ENCODE measurements around the gene CDC42. TPM values are rescaled to one million over a fixed set of nuclear protein-coding genes. Genes with fewer than 3 reads are reported as not detected.

CDC42 gene
- total RNA-seq, 4 donors from 2014 or later = 120 to 187 (median 171) TPM

- H3K27ac ChIP-seq = no peak overlapping the region
- WGBS, 2 donors = 70 to 77% methylated on average over 2 of the region's 2 CpGs
- peaks cover 0 to 7% (median 0%) of the 10 kb centered on the region in 3 donors for H3K36me3 ChIP-seq
- no peaks in the 10 kb centered on the region for H3K9me3 ChIP-seq
- no peaks in the 10 kb centered on the region for H3K27me3 ChIP-seq
- H3K4me3 ChIP-seq = no peak overlapping the region
- peaks cover 0 to 84% (median 38%) of the 10 kb centered on the region in 4 donors for H3K4me1 ChIP-seq
- DNase-seq (ENCODE audit: low spot score in 2 of 2) = no peak
- no peak for TF ChIP-seq POLR2A (IDR thresholded peaks at IDR 0.05)
- no peak for TF ChIP-seq EP300 (IDR thresholded peaks at IDR 0.05)
- no peak for TF ChIP-seq CTCF (IDR thresholded peaks at IDR 0.05)
Measured at GRCh38 chr1:22071511-22071910, 19.0 kb downstream of the CDC42 start.

GRCh38 chr1:22074803-22075202 is 22.3 kb downstream of the CDC42 start:
- 12 to 25% methylated on average over 1 of the region's 1 CpG for WGBS, 2 donors
- TF ChIP-seq POLR2A (IDR thresholded peaks at IDR 0.05) (no peak), CTCF (IDR thresholded peaks at IDR 0.05) (no peak), EP300 (IDR thresholded peaks at IDR 0.05) (no peak)

GRCh38 chr1:22075718-22076117 is 23.2 kb downstream of the CDC42 start:
- 37 to 49% methylated on average over 2 of the region's 2 CpGs for WGBS, 2 donors
- H3K4me3 ChIP-seq = no peak overlapping the region
- H3K4me1 ChIP-seq = peaks cover 0 to 90% (median 32%) of the 10 kb centered on the region in 4 donors
- H3K36me3 ChIP-seq = peaks cover 0 to 25% (median 0%) of the 10 kb centered on the region in 3 donors
- H3K9me3 ChIP-seq = no peaks in the 10 kb centered on the region
- no peak for TF ChIP-seq POLR2A (IDR thresholded peaks at IDR 0.05)
- TF ChIP-seq EP300 (IDR thresholded peaks at IDR 0.05) = no peak
- no peak for TF ChIP-seq CTCF (IDR thresholded peaks at IDR 0.05)
- no peaks in the 10 kb centered on the region for H3K27me3 ChIP-seq
- H3K27ac ChIP-seq = no peak overlapping the region
- DNase-seq (ENCODE audit: low spot score in 2 of 2) = no peak

More at GRCh38 chr1:22074803-22075202, 22.3 kb downstream of the CDC42 start:
- H3K4me1 ChIP-seq = peaks cover 0 to 85% (median 32%) of the 10 kb centered on the region in 4 donors
- H3K27ac ChIP-seq = no peak overlapping the region
- H3K27me3 ChIP-seq = no peaks in the 10 kb centered on the region
- no peak for DNase-seq (ENCODE audit: low spot score in 2 of 2)
- H3K4me3 ChIP-seq = no peak overlapping the region
- H3K36me3 ChIP-seq = peaks cover 0 to 18% (median 0%) of the 10 kb centered on the region in 3 donors
- H3K9me3 ChIP-seq = no peaks in the 10 kb centered on the region

- H3K27me3 ChIP-seq = no peaks in the 10 kb centered on the region
- no peak overlapping the region for H3K4me3 ChIP-seq
- no peak for TF ChIP-seq EP300 (IDR thresholded peaks at IDR 0.05)
- H3K9me3 ChIP-seq = no peaks in the 10 kb centered on the region
- peaks cover 0 to 97% (median 32%) of the 10 kb centered on the region in 4 donors for H3K4me1 ChIP-seq
- no peak overlapping the region for H3K27ac ChIP-seq
- WGBS, 2 donors = 86 to 90% methylated on average over 3 of the region's 3 CpGs
- no peak for DNase-seq (ENCODE audit: low spot score in 2 of 2)
- peaks cover 0 to 31% (median 0%) of the 10 kb centered on the region in 3 donors for H3K36me3 ChIP-seq
Measured at GRCh38 chr1:22076346-22076745, 23.8 kb downstream of the CDC42 start.

- DNase-seq (ENCODE audit: low spot score in 2 of 2) = no peak
- Histone ChIP-seq H3K36me3 (peaks cover 0 to 43% (median 5%) of the 10 kb centered on the region in 3 donors), H3K4me3 (no peak overlapping the region), H3K27me3 (no peaks in the 10 kb centered on the region), H3K4me1 (peaks cover 0 to 98% (median 25%) of the 10 kb centered on the region in 4 donors), H3K27ac (no peak overlapping the region), H3K9me3 (no peaks in the 10 kb centered on the region)
- 20 to 27% methylated on average over 5 of the region's 5 CpGs for WGBS, 2 donors
- no peak for TF ChIP-seq POLR2A (IDR thresholded peaks at IDR 0.05)
- TF ChIP-seq CTCF (IDR thresholded peaks at IDR 0.05) = no peak
- TF ChIP-seq EP300 (IDR thresholded peaks at IDR 0.05) = no peak
Measured at GRCh38 chr1:22077728-22078127, 25.2 kb downstream of the CDC42 start.

- Histone ChIP-seq H3K4me1 (peaks cover 0 to 94% (median 22%) of the 10 kb centered on the region in 4 donors), H3K9me3 (no peaks in the 10 kb centered on the region), H3K27ac (no peak overlapping the region), H3K36me3 (peaks cover 0 to 47% (median 5%) of the 10 kb centered on the region in 3 donors), H3K4me3 (no peak overlapping the region), H3K27me3 (no peaks in the 10 kb centered on the region)
- WGBS, 2 donors = 69 to 74% methylated on average over 2 of the region's 2 CpGs
- DNase-seq (ENCODE audit: low spot score in 2 of 2) = no peak
- no peak for TF ChIP-seq CTCF (IDR thresholded peaks at IDR 0.05)
- no peak for TF ChIP-seq POLR2A (IDR thresholded peaks at IDR 0.05)
- TF ChIP-seq EP300 (IDR thresholded peaks at IDR 0.05) = no peak
Measured at GRCh38 chr1:22078133-22078532, 25.6 kb downstream of the CDC42 start.
